ENCODE results near the gene SLC9A8.

The SLC9A8 gene

DNA sequence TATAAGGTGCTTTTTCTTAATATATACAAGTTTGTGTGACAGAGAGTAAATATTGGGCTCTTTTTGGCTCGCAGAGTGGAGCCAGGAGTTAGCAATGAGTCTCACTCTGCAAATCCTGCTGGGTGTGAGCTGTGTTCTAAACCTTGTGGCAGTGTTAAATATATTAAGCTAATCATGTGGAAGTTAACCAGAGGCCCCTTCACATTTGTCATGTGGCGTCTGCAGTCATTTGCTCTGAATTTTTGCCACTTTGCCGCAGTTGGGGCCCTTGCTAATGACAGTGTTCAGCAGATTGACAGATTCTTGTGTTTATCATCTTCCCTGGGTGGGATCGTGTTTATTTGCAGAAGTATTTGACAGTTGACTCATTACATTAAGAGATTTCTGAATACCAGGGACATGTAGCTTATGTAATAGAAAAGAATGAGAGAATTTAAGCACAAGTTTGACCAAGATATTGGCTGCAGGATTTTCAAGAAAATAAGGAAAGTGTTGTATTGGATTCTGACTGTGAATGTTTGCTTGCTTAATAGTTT lies 64.8 kb downstream of the SLC9A8 start:
- DNase-seq (ENCODE audit: low spot score), result no peak

GRCh38 chr20:49878977-49879376 lies 66.3 kb downstream of the SLC9A8 start:
- DNase-seq (ENCODE audit: low spot score), result no peak

- no peak for DNase-seq (ENCODE audit: low spot score)
Observed at GRCh38 chr20:49880177-49880576, 67.5 kb downstream of the SLC9A8 start.

DNA sequence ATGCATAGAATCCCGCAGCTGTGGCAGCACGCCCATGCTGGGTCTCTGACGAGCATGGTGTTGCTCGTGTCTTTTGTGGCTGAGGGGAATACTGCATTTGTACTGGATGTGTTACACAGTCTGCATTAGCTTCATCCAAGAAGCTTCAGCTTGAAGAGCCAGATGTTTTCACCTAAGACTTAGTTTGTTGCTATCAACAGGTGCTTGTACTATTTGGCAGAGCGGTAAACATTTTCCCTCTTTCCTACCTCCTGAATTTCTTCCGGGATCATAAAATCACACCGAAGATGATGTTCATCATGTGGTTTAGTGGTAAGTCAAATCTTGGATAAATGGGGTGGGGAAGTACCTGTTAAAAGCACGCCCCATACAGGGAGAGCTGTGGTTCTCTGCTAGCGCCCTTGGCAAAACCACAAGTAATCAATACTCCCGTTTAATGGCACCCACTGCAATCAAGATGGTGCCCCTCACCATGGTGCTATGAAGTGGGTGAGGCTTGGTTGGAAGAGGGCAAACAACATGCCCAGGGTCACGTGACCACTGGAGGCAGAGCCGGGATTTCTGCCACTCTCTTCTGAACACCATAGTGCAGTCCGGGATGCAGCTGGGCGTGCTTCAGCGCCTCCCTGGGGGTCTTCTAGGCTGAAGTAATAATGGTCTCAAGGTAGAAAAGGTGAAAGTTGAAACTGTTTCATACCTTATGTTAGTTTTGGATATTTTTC lies 68.3 kb downstream of the SLC9A8 start:
- no peak for DNase-seq (ENCODE audit: low spot score)

DNA sequence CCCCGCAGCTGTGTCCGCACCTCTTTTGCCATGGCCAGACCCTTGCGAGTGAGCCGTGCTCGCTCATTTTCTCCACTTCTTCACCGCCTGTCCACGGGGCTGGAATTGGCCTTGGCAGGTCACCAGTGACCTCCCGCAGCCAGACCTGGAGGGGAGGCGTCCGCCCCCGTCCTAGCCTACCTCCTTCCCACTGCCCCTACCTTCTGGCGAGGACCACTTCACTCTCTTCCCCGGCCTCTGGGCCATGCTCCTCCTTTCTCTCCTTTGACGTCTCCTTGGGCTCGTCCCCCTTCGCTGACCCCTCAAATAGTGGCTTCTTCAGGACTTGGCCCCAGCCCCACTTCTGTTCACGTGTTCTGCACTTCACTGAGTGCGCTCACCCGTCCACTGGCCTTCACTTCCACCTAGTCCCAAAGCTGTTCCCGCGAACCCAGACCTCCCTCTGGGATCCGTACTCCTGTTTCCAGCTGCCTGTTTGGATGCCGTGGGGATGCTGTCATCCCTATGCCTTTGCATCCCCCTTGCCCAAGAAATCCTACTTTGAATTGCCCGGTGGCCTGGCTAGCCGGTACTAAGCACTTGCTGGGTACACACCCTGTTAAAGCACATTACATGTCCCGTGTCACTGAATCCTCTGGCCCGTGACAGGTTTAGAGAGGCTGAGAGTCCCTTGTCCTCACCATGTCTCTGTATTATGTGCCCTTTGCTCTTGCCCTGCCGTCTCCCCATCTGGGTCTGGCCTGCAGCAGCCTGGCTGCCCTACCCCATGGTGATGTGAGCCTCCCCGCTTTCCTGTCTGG lies 69.7 kb downstream of the SLC9A8 start:
- no peak for DNase-seq (ENCODE audit: low spot score)

DNA sequence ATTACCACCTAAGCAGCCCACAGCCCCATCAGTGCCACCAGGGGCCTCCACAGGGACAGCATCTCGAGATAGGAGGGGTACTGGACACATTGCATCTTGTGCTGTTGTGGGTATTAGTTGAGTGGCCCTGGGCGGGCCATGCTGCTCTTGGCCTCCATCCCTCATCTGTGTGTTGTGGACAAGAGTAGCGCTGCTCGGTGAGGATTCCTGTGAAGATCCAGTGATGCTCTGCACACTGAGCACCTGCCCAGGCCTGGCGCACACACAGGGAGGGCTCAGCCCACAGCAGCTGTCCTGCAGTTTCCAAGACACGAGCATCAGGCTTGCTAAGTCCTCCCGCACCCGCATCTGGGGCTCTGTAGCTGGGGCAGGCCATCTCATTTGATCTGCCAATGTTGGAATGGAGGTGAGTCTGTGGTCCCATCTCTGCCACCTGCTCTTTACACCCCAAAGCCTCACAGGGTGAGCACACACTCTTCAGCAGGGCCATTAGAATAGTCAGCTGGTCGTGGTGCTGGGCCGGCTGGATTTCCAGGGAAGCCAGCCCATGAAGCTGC lies 70.7 kb downstream of the SLC9A8 start:
- no peak for DNase-seq (ENCODE audit: low spot score)

GRCh38 chr20:49885558-49886332 lies 73.1 kb downstream of the SLC9A8 start:
- no peak for DNase-seq (ENCODE audit: low spot score)

DNA sequence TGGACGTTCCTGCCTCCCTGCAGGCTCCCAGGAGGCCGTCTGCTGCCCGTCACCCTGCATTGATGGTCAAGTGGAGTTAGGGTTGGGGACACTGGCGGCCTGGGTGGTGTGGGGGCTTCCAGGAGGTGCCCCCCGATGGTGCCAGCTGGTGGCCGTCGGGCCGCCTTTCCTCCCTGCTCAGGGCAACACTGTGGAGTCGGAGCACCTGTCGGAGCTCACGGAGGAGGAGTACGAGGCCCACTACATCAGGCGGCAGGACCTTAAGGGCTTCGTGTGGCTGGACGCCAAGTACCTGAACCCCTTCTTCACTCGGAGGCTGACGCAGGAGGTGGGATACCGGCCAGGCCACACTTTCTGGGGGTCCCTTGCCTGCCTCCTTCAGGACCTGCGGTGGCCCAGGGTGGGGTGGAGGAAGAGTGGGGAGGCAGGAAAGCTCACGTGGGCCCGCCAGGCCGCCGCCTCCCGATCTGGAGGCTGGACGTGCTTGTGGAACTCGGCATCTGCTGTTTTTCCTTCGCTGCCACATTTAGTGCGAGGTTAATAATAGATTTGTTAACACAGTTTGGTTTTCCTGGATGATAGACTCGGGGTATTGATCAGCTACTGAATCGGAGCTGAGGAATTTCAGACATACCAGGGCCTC lies 74.1 kb downstream of the SLC9A8 start:
- no peak for DNase-seq (ENCODE audit: low spot score)

DNA sequence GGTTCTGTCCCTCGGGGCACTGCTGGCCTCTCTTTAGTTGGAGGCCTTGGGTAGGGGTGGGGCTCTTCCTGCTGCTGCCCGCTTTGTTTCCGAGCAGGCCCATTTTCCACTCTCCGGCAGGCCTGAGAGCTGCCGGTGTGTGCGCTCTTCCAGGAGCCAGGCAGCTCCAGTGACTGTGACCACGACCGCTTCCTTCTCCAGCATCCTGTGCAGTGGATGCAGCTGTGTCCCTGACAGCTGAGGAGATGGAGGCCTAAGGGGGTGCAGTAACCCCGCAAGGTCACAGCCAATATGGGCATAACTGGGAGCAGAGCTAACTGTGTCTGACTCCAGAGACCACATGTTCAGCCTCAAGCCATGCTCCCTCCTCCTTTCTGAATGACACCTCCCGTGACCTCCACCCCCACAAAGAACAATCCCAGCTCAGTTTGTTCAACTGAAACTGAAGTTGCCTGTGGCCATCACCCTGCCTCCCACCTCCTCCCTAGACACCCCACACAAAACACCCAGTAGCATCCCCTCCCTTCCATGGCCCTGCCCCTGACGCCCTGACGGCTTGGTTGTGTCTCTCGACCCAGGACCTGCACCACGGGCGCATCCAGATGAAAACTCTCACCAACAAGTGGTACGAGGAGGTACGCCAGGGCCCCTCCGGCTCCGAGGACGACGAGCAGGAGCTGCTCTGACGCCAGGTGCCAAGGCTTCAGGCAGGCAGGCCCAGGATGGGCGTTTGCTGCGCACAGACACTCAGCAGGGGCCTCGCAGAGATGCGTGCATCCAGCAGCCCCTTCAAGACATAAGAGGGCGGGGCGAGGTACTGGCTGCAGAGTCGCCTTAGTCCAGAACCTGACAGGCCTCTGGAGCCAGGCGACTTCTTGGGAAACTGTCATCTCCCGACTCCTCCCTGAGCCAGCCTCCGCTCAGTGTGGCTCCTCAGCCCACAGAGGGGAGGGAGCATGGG lies 74.9 kb downstream of the SLC9A8 start:
- no peak for DNase-seq (ENCODE audit: low spot score)

DNA sequence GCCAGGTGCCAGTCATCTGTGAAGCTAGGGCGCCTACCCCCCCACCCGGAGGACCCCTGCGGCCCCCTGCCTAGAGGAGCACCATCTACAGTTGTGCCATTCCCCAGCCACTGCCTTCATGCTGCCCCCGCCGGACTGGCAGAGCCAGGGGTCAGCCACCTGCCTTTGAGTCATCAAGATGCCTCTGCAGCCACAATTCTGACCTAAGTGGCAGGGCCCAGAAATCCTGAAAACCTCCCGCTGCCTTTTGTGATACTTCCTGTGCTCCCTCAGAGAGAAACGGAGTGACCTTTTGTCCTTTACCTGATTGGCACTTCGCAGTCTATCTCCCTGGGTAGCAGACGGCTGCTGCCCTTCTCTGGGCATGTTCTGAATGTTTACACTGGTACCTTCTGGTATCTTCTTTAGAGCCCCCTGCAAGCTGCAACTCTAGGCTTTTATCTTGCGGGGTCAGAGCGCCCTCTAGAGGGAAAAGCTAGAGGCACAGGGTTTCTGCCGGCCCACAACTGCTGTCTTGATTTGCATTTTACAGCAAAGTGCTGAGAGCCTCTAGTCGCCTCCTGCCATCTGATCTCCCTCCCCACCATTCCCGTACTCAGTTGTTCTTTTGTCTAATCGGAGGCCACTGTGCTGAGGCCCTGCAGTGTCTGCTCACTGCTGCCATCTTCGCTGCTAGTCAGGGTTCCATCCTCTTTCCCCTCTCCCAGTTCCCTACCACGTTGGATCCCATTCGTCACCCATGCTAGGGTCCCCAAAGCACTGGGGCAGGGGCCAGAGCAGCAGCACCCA lies 75.8 kb downstream of the SLC9A8 start:
- peak; percentile 65 for DNase-seq (ENCODE audit: low spot score)

- DNase-seq (ENCODE audit: low spot score), result no peak
Observed at GRCh38 chr20:49889001-49889934, 76.6 kb downstream of the SLC9A8 start.

- no peak for DNase-seq (ENCODE audit: low spot score)
Observed at GRCh38 chr20:49889935-49890333, 77.3 kb downstream of the SLC9A8 start.

DNA sequence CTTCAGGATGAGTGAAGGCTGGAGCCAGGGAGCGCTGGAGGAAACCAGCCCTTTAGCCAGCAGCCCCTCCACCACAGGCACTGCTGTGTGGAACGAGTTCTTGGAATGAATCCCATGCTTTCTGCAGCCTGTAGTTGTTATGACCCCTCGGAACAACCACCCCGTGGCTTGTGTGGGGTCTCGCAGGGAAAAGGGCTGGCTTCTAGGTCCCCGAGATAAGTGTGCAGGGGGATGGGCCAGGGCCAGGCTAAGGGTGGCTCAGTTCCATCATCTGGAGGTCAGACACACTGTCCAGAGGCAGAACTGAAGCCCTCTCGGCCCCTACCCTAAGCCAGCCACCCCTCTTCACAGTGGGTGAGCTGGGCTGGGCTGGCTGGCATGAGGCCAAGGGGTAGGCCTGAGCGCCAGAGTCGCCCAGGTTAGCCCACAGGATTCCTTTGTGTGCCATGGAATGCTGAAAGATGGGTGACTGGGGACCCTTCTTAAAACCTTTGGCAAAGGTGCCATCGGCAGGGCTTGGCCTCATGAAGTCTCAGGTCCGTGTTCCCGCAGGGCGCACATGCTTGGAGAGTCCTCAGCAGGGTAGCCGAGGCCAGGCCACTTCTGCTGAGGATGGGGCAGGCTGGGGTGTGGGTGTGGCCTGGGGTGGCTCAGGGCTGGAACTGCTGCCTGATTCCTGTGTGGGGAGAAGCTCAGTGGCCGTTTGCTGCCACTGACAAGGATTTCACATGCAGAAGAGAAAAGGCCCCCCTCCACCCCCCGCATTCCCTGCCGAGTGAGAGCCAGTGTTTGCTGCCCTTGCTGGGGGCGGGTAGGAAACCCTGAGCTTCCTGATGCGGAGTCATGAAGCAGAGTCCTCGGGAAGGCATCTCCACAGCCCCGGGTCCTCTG lies 78.1 kb downstream of the SLC9A8 start:
- DNase-seq (ENCODE audit: low spot score), result no peak

DNA sequence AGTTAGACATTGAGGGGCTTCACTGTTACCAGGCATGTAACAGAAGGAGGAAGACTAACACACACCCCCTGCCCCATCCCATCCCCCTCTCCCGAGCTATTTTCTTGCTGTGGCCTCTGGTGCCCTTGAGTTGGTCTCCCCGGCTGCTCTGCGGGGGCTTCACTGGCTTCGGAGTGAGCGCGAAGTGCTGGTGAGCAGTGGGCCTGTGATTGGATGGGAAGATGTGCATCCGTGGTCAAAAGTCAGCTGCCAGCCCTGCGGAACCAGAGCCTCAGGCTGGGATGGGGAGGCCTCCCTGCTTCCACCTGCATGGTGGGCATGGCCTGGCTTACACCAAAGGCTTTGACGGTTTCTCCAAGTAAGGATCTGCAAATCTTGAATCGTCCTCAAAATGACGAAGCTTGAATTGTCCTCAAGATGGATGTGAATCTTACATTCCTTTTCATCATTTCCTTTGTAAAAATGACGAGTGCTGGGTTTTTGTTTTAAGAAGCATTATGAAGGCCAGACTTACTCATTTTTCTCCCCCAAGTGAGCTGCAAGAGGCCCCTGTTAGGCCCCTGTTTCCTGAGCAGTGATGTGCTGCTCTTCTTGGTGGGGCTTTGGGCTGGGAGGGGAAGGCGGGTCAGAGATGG lies 79.0 kb downstream of the SLC9A8 start:
- DNase-seq (ENCODE audit: low spot score), result no peak

GRCh38 chr20:49892260-49892659 lies 79.6 kb downstream of the SLC9A8 start:
- DNase-seq (ENCODE audit: low spot score), result no peak

DNA sequence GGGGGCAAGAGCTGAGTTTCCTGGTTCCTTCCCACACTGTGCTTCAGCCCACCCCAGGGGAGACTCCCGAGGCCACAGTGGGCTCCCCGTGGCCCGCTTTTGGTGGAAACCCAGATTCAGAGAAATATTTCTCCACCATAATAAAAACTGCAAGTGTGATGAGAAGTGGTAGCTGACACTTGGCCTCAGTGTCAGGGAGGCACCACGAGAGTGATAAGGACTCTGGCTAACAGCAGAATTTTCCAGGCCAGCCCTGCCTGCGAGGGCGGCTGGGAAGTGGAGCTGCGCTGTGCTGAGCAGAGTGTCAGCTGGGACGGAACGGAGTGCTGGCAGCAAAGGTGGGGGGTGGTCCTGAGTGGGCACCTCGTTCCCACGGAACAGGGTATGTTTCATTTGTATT lies 80.2 kb downstream of the SLC9A8 start:
- DNase-seq (ENCODE audit: low spot score), result no peak
